Measurements from ENCODE around the gene USP10. TPM values are rescaled to one million over a fixed set of nuclear protein-coding genes. Genes with fewer than 3 reads are reported as not detected.

The USP10 gene
- polyA plus RNA-seq, 2 of the 4 experiments (the other 2 are of a cell fraction), result 61.5 to 93.5 TPM

DNA sequence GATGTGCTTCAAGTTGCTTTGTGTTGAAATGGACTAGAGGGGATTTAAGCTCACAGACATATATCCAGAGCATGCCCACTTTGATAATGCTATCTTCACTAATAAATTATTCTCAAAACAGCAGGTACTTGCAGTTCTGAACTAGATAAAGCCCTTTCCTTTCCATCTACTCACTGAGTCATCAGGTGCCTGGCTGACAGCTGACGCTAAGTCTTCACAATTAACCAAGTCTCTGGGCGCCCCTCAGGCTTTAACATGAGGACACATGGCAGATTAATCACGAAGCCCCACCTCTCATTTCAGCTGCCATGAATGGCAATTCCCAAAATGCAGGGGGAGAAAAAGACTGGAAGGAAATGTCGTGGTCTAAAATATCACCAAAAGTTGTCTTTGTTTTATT, 90.5 kb downstream of the USP10 start (continued):
- TF ChIP-seq BHLHE40 (IDR thresholded peaks at IDR 0.05; ENCODE audit: low read depth, low read length) (no peak), ZNF302 (CRISPR knock-in tag; IDR thresholded peaks at IDR 0.05) (no peak), TP53 (CRISPR knock-in tag; IDR thresholded peaks at IDR 0.05) (no peak), CHD4 (IDR thresholded peaks at IDR 0.05; ENCODE audit: borderline replicate concordance) (no peak), ZC3H11A (IDR thresholded peaks at IDR 0.05) (no peak), CBX8 (IDR thresholded peaks at IDR 0.05) (no peak)

DNA sequence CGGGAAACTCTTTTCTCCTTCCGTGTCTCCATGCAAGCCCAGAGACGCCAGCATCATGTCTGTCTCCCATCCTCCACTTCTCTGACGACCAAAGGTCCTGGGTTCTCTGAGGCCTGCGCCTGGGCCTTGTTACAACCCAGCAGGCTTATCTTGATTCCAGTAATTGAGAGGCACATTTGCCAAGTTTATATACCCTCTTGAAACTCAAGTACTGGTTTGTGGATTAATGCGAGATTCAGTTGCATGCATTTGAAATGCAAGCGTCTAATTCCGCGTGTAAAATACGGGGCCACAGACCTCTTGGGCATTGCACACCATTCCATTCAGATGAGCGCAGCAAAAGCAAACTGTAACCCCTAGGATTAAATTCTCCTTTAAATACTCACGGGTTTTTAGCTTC, 91.3 kb downstream of the USP10 start:
- ChIA-PET CTCF (interaction anchor here (3.2 to 3.9 kb wide), 2 partner anchors 161 to 180 kb away, joined by 14 to 18 read pairs; no protein-coding TSS in a partner anchor), POLR2A (no interaction called here)
- FAIRE-seq, result no peak
- ATAC-seq, result no peak
- H3K4me3 ChIP-seq, result no peak overlapping the region
- no peaks in the 10 kb centered on the region for H3K4me1 ChIP-seq
- no peak for TF ChIP-seq FOSL2 (IDR thresholded peaks at IDR 0.05)
- TF ChIP-seq FOSL2 (CRISPR knock-in tag; IDR thresholded peaks at IDR 0.05), result no peak
- TF ChIP-seq POLR2AphosphoS2 (conservative IDR thresholded peaks at IDR 0.05; ENCODE audit: low read length), result no peak
- no peak for TF ChIP-seq JUN (IDR thresholded peaks at IDR 0.05)
- TF ChIP-seq CBX2 (IDR thresholded peaks at IDR 0.05; ENCODE audit: borderline replicate concordance, low read depth), result no peak
- no peak for TF ChIP-seq NPAS2 (CRISPR knock-in tag; IDR thresholded peaks at IDR 0.05; ENCODE audit: borderline replicate concordance)
- TF ChIP-seq HOXB13 (CRISPR knock-in tag; IDR thresholded peaks at IDR 0.05; ENCODE audit: low read depth), result no peak
- TF ChIP-seq, protein P1, sequence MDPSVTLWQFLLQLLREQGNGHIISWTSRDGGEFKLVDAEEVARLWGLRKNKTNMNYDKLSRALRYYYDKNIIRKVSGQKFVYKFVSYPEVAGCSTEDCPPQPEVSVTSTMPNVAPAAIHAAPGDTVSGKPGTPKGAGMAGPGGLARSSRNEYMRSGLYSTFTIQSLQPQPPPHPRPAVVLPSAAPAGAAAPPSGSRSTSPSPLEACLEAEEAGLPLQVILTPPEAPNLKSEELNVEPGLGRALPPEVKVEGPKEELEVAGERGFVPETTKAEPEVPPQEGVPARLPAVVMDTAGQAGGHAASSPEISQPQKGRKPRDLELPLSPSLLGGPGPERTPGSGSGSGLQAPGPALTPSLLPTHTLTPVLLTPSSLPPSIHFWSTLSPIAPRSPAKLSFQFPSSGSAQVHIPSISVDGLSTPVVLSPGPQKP (IDR thresholded peaks at IDR 0.05; ENCODE audit: low read depth, low read length), result no peak
- no peak for TF ChIP-seq MAFK (IDR thresholded peaks at IDR 0.05; ENCODE audit: partially characterized antibody)
- 90% methylated on average over 12 of the region's 12 CpGs for WGBS (ENCODE audit: missing lambda C conversion rate)
- no peaks in the 10 kb centered on the region for H3K9me3 ChIP-seq
- DNase-seq (ENCODE audit: low read depth in 1 of 2, low spot score in 1 of 2), result no peak
- no peak overlapping the region for H3K4me2 ChIP-seq
- H3K27ac ChIP-seq, result no peak overlapping the region

GRCh38 chr16:84791501-84791900, 91.7 kb downstream of the USP10 start:
- H3K4me1 ChIP-seq, result no peaks in the 10 kb centered on the region
- ChIA-PET CTCF (interaction anchor here (0.7 to 3.9 kb wide), 4 partner anchors 19 to 179 kb away, joined by 3 to 18 read pairs (median 8); no protein-coding TSS in a partner anchor), POLR2A (no interaction called here)
- DNase-seq (ENCODE audit: low read depth in 1 of 2, low spot score in 1 of 2), result no peak
- ATAC-seq, result no peak
- H3K4me2 ChIP-seq, result no peak overlapping the region
- H3K27ac ChIP-seq, result no peak overlapping the region
- no peaks in the 10 kb centered on the region for H3K9me3 ChIP-seq
- no peak overlapping the region for H3K4me3 ChIP-seq
- no peak for FAIRE-seq
- TF ChIP-seq KDM1A (IDR thresholded peaks at IDR 0.05; ENCODE audit: low read depth) (no peak), ZNF302 (CRISPR knock-in tag; IDR thresholded peaks at IDR 0.05) (no peak), RFX5 (IDR thresholded peaks at IDR 0.05) (no peak), PHF8 (IDR thresholded peaks at IDR 0.05; ENCODE audit: borderline replicate concordance, low read depth) (no peak), NR3C1 (IDR thresholded peaks at IDR 0.05) (no peak), RAD21 (conservative IDR thresholded peaks at IDR 0.05 in 1 of 2, IDR thresholded peaks at IDR 0.05 in 1 of 2) (no peak), FOSB (CRISPR knock-in tag; IDR thresholded peaks at IDR 0.05) (no peak), RNF2 (IDR thresholded peaks at IDR 0.05; ENCODE audit: borderline replicate concordance, low read depth) (no peak), HMGXB4 (CRISPR knock-in tag; IDR thresholded peaks at IDR 0.05; ENCODE audit: borderline replicate concordance) (no peak), CHD4 (IDR thresholded peaks at IDR 0.05; ENCODE audit: borderline replicate concordance) (no peak), FOSL2 (IDR thresholded peaks at IDR 0.05) (no peak), FOSL2 (CRISPR knock-in tag; IDR thresholded peaks at IDR 0.05) (no peak), RARB (CRISPR knock-in tag; IDR thresholded peaks at IDR 0.05) (no peak), HOXB13 (CRISPR knock-in tag; IDR thresholded peaks at IDR 0.05; ENCODE audit: low read depth) (no peak)
- TF ChIP-seq, protein P2, sequence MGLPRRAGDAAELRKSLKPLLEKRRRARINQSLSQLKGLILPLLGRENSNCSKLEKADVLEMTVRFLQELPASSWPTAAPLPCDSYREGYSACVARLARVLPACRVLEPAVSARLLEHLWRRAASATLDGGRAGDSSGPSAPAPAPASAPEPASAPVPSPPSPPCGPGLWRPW (IDR thresholded peaks at IDR 0.05), result no peak
- WGBS (ENCODE audit: missing lambda C conversion rate), result 86% methylated on average over 6 of the region's 6 CpGs

All from A549 (cell line).